RKO (cell line): ENCODE results near the gene DPH6.
"Not testable (repeated sequence)": the region's sequence is repeated elsewhere in the genome, so short reads cannot be mapped to it uniquely, and the experiment has no call there.

Source experiments
- DNase-seq: peaks from one replicate; pipeline ENCODE4 v3.0.0-alpha.2; 2016; ENCODE audit warnings: low spot score

Gene DPH6

GRCh38 chr15:35437157-35437556, 108.8 kb downstream of the DPH6 start:
- no peak for DNase-seq

- no peak for DNase-seq
These were observed 109.5 kb downstream of the DPH6 start for GRCh38 chr15:35436422-35436821.

GRCh38 chr15:35431281-35431680, 114.7 kb downstream of the DPH6 start:
- DNase-seq = no peak

- DNase-seq = no peak
These were observed 115.7 kb downstream of the DPH6 start for GRCh38 chr15:35430301-35430700.

- no peak for DNase-seq
These were observed 118.5 kb downstream of the DPH6 start for GRCh38 chr15:35427496-35427895.

GRCh38 chr15:35427091-35427490, 118.9 kb downstream of the DPH6 start:
- no peak for DNase-seq

GRCh38 chr15:35410775-35411174, 135.2 kb downstream of the DPH6 start:
- no peak for DNase-seq

GRCh38 chr15:35399901-35400300, 146.1 kb downstream of the DPH6 start:
- DNase-seq = no peak

- DNase-seq = no peak
These were observed 148.9 kb downstream of the DPH6 start for GRCh38 chr15:35397027-35397426.

GRCh38 chr15:35394416-35394815, 151.5 kb downstream of the DPH6 start:
- no peak for DNase-seq

GRCh38 chr15:35393398-35393797, 152.6 kb downstream of the DPH6 start:
- no peak for DNase-seq

GRCh38 chr15:35391408-35391984, 154.5 kb downstream of the DPH6 start:
- DNase-seq = not testable (repeated sequence)

GRCh38 chr15:35383506-35383905, 162.5 kb downstream of the DPH6 start:
- no peak for DNase-seq

- no peak for DNase-seq
These were observed 164.6 kb downstream of the DPH6 start for GRCh38 chr15:35381328-35381727.

- no peak for DNase-seq
These were observed 166.0 kb downstream of the DPH6 start for GRCh38 chr15:35379972-35380371.

GRCh38 chr15:35378454-35378853, 167.5 kb downstream of the DPH6 start:
- not testable (repeated sequence) for DNase-seq

GRCh38 chr15:35376707-35377106, 169.3 kb downstream of the DPH6 start:
- no peak for DNase-seq

- no peak for DNase-seq
These were observed 171.3 kb downstream of the DPH6 start for GRCh38 chr15:35374661-35375060.

- no peak for DNase-seq
These were observed 183.7 kb downstream of the DPH6 start for GRCh38 chr15:35362195-35362829.

GRCh38 chr15:35358824-35359223, 187.1 kb downstream of the DPH6 start:
- no peak for DNase-seq

- DNase-seq = no peak
These were observed 194.9 kb downstream of the DPH6 start for GRCh38 chr15:35351059-35351458.

GRCh38 chr15:35349916-35350315, 196.0 kb downstream of the DPH6 start:
- no peak for DNase-seq

GRCh38 chr15:35330916-35331315, 215.0 kb downstream of the DPH6 start:
- DNase-seq = no peak

GRCh38 chr15:35330048-35330695, 215.8 kb downstream of the DPH6 start:
- DNase-seq = no peak
